ENCODE data around the gene CHD5.
A peak's percentile ranks its signal among the peaks of the same experiment; 100 is the strongest.

Gene CHD5

GRCh38 chr1:6111571-6111970, 68.5 kb downstream of the CHD5 start:
- DNase-seq (ENCODE audit: low spot score), result no peak

- no peak for DNase-seq (ENCODE audit: low spot score)
Observed at GRCh38 chr1:6110326-6110725, 69.8 kb downstream of the CHD5 start.

- DNase-seq (ENCODE audit: low spot score), result no peak
Observed at GRCh38 chr1:6109688-6110087, 70.4 kb downstream of the CHD5 start.

GRCh38 chr1:6108937-6109614, 71.0 kb downstream of the CHD5 start:
- peak; percentile 6 for DNase-seq (ENCODE audit: low spot score)

- no peak for DNase-seq (ENCODE audit: low spot score)
Observed at GRCh38 chr1:6108476-6108875, 71.6 kb downstream of the CHD5 start.

GRCh38 chr1:6107409-6108356, 72.4 kb downstream of the CHD5 start:
- no peak for DNase-seq (ENCODE audit: low spot score)

GRCh38 chr1:6106977-6107376, 73.1 kb downstream of the CHD5 start:
- no peak for DNase-seq (ENCODE audit: low spot score)

GRCh38 chr1:6106321-6106731, 73.8 kb downstream of the CHD5 start:
- no peak for DNase-seq (ENCODE audit: low spot score)

GRCh38 chr1:6105763-6106162, 74.4 kb downstream of the CHD5 start:
- no peak for DNase-seq (ENCODE audit: low spot score)

GRCh38 chr1:6105218-6105679, 74.9 kb downstream of the CHD5 start:
- DNase-seq (ENCODE audit: low spot score), result no peak

- DNase-seq (ENCODE audit: low spot score), result no peak
Observed at GRCh38 chr1:6104631-6105030, 75.5 kb downstream of the CHD5 start.

- no peak for DNase-seq (ENCODE audit: low spot score)
Observed at GRCh38 chr1:6103854-6104530, 76.1 kb downstream of the CHD5 start.

- DNase-seq (ENCODE audit: low spot score), result no peak
Observed at GRCh38 chr1:6103111-6103853, 76.8 kb downstream of the CHD5 start.

- no peak for DNase-seq (ENCODE audit: low spot score)
Observed at GRCh38 chr1:6102532-6102845, 77.6 kb downstream of the CHD5 start.

GRCh38 chr1:6101826-6102531, 78.1 kb downstream of the CHD5 start:
- no peak for DNase-seq (ENCODE audit: low spot score)

GRCh38 chr1:6100861-6101783, 79.0 kb downstream of the CHD5 start:
- no peak for DNase-seq (ENCODE audit: low spot score)

- DNase-seq (ENCODE audit: low spot score), result no peak
Observed at GRCh38 chr1:6099787-6100765, 80.0 kb downstream of the CHD5 start.

GRCh38 chr1:6099297-6099696, 80.8 kb downstream of the CHD5 start:
- no peak for DNase-seq (ENCODE audit: low spot score)
